Hematopoietic multipotent progenitor cell treated with erythropoietin and hydrocortisone succinate and interleukin-3 and kit ligand, for 17 days (in vitro differentiated cells): ENCODE measurements around the gene ATP5F1C.
"Not testable (repeated sequence)": the region's sequence is repeated elsewhere in the genome, so short reads cannot be mapped to it uniquely, and the experiment has no call there.

ENCODE experiments used
- DNase-seq: peaks from one replicate; pipeline ENCODE4 v3.0.0-alpha.2; 2015; ENCODE audit warnings: low spot score

ATP5F1C gene

DNA sequence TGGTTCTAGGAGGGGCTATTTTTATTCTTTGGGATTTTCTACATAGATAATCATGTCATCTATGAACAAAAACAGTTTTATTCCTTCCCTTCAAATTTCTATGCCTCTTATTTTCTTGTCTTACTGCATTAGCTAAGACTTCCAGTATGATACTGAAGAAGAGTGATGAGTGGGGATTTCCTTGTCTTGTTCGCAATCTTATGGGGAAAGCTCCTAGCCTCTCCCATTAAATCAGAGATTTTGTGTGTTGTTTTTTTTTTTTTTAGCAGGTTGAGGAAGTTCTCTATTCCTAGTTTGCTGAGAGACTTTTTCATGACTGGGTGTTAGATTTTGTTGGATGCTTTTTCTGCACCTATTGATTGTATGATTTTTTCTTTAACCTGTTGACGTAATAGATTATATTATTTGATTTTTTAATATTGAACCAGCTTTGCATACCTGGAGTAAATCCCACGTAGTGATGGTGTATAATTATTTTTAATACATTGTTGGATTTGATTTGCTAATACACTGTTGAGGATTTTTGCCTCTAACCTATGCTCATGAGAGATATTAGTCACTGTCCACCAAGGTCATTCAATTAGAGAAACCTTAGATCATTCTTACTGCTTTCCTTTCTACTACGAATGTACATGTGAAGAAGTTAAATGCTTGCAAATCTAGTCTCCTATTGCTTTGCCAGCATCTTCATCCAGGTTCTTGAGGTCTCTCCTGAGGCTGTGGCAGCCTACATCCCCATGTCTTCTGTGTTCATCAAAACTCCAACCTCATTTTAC, 6.5 kb downstream of the ATP5F1C start:
- DNase-seq: no peak

DNA sequence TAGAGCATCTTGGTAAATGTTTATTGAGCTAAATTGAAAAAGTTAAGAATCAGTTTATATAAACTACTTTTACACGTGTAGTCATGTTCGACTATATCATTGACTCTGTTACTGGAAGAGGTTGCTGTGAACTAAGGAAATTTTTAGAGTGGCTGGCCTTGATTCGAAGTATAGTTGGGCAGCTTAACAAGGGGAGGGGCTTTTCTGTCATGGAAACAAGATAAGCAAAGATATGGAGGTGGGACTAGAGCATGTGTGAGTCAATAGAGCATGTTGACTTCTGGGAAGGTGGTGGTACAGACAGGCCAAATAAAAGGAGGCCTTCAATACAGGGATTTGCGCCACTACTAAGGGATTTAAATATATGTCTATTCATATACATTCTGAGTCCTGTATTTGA, 7.6 kb downstream of the ATP5F1C start:
- no peak for DNase-seq

DNA sequence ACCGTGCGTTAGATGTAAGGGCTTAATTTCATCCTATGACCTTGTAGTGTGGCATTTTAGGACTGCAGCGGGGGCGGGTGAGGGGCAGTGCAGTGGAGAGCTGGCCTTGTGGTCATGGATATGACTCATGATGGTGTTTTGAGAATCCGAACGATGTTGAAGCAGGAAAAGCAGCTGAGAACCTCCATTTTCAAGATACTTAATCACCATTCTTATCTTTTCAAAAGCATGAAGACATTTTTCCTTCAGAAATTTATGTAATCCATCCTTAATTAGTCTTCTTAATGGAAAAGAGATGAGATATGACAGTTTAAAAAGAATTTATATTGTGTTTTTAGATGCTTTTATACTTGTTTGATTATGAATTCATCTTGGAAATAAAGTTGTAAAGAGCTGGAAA, 9.6 kb downstream of the ATP5F1C start:
- no peak for DNase-seq

DNA sequence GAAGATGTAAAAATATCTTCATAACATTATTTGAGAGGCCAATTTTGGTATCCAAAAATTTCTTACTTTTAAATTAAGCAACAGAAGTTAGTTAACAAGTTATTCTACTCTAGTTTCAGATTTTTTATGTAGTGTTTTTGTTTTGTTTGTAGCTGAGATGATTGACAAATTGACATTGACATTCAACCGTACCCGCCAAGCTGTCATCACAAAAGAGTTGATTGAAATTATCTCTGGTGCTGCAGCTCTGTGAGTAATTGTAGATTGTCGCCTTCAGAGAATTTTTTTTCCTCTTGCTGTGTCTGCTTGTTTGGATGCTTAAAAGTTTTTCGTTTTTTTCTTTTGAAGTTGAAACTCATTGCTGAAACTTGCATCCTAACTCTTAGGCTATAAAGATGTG, 14.6 kb downstream of the ATP5F1C start:
- no peak for DNase-seq

DNA sequence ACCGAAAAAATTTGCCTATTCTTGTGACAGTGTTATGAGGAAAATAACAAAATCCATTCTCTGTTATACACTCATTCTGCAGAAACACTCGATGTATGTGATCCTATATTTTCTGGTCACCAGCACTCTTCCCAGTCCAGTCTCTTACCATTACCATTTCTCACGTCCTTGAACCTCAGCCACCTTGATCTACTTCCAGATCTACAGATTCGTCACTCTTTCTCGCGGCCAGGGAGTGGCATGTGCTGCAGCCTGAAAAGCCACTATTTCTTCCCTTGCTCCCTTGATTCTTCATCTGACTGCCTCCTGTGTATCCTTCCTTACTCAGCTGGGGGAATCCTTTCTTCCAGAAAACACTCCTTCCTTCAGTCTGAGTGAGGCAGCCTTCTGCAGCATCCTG, 16.2 kb downstream of the ATP5F1C start:
- DNase-seq: no peak

DNA sequence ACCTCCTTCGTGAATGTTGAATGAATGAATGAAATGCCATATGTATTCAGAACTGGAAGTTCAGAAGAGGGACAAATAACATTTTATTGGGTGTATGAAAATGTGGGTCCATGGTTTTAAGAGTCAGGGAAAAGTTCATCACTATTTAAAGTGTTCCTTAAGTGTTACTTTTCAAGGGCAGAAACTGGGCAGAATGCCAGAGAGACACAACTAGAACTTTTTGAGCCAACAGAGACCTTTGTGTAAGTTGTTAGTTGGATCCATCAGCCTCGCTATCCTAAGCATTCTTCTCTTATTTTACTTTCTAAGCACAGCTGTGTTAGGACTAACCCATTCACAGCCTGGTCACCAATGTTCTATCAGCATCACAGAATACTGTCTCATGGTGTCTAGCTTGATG, 16.8 kb downstream of the ATP5F1C start:
- no peak for DNase-seq

DNA sequence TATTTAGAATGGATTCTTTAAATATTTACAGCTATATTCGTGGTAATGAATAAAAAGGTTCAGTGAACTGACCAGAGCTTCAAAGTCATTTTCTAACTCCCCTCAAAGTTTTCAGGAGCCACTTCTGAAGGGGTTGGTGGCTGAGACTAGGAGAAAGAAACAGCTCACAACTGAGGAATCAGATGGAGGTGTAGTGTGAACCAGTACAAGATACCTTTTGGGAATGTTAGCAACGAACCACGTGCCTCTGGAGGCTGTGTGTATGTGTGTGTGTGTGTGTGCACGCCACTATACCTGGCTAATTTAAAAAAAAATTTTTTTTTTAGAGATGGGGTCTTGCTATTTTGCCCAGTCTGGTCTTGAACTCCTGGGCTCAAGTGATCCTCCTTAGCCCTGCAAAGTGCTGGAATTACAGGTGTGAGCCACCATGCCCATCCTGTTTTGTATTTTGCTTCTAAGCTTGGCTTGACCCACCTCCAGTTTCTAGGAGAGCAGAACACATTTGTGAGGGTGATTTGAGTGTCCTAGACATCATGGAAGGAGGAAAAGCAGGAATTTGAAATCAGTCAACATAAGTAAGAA, 20.8 kb downstream of the ATP5F1C start:
- no peak for DNase-seq

DNA sequence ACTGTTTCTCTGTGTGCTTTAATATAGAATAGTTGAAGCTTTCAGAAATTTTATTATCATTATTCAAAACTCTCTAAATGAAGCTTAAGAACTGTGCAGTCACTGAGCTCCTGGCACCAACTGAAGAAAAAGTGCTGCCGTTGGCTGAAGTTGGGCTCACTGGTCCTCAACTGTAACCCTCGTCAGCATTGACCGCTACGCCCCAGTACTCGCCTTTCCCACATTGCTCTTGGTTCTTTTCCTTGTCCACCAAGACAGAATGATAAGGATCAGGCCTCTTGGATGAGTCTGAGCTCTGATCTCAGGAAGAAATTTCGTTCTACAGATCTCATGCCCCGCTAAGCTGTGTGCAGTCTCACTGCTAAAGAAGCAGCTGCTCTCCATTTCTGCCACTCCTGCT, 22.5 kb downstream of the ATP5F1C start:
- no peak for DNase-seq

DNA sequence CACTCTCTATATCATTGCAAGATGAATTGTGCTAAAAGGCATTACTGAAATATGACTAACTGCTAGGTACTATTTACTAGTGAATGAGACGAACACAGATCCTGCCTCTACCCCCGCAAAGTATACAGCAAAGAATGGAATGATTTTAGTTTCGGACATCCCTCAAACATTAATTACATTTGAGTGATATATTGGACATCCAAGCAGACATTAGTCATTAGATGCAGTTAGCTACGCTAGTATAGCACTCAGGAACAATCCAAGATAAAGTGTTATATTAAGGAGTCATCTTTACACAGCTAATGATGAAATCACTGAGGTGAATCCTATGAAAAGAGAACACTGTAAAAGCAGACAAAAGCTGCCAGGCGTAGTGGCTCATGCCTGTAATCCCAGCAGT, 23.0 kb downstream of the ATP5F1C start:
- DNase-seq: no peak

DNA sequence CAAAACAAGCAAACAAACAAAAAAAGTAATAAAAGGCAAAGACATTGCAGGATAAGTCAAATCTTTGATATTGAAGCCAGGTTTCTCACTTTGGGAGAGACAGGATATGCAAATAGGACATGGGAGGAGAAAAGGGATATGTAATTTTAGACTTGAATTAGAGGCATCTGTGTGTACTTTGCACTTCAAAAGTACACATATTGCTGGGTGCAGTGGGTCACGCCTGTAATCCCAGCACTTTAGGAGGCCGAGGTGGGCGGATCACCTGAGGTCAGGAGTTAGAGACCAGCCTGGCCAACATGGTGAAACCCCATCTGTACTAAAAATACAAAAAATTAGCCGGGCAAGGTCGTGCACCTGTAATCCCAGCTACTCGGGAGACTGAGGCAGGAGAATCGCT, 23.8 kb downstream of the ATP5F1C start:
- DNase-seq: not testable (repeated sequence)

DNA sequence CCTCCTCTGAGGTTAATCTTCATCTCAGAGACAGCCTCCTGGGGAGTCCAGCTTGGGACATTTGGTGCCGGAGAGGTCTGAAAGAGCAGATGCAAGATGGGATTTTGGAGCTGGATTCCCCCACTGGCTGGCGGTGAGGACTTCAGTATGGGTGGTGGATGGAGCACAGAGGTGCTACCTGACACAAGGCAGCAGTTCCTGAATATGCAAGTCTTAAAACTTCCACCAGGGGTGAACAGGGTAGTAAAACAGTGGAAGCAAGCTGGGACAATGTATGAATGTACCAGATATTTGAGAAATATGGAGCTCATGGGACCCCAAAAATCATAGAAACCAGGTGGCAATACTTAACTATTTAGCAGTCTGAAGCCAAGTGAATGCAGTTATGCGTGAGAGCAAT, 25.5 kb downstream of the ATP5F1C start:
- no peak for DNase-seq

DNA sequence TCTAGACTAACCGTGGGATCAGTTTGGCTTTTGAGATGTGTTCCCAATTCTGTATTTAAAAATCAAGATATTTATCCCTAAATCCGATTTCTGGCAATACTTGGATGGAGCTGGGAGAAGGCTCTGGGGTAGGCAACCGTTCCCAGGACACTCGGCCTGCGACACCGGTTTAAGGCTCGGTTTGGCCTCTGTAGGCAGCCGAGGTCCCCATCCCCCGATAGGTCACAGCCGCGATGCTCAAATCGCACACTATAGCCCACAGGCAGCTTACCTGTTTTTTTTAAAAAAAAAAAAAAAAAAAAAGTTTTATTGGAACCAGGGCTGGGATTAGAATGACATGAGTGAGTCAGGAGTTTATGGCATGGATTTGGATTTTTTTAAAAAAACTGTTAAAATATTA, 29.6 kb downstream of the ATP5F1C start:
- no peak for DNase-seq

DNA sequence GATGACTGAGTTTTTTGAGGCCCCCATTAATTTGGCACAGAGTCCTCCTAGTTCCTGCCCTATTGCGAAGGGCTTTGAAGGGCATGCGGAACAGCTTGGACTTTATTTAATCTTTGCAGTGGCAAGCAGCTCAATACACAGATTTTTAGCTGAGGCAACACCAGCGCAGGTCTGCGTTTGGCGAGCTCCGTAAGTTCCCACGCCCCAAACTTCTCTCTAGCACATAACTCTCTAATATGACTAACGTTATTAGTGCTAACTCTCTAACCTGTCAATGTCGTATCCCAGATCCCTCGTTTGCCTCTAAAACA, 30.0 kb downstream of the ATP5F1C start:
- no peak for DNase-seq

DNA sequence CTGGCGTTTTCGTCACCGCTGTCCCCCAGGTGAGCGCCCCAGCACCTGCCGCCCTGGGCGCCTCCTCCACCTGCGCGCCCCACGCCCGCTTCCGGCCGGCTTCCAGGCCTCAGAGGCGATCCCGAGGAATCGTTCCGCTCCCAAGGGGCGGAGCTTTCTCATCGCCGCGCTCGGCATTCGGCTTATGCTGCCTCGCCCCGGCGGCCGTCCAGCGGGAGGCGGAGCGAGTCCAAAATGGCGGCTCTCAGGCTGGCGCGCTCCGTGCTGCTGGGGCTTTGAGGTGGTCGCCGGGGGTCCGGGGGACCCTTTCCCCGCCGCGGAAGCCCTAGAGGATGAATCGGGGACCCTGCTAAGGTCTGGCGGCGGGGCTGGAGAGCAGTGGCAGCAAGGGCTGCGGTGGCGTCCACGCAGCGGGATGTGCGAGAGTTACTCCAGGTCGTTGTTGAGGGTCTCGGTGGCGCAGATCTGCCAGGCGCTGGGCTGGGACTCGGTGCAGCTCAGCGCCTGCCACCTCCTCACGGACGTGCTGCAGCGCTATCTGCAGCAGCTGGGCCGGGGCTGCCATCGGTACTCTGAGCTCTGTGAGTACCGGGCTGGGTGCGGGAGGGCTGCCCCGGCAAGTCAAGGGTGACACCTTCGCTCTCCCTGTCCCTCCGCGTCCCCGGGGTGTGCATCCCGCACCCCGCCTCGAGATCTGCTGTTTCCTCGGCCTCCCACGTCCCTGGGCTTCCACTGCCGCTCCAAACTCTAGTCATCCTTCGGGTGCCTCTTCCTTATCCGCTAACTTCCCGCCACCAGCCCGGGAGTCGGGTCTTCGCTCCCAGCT, 30.5 kb downstream of the ATP5F1C start, which contains the start of gene TAF3:
TAF3 (plus strand) TSS at position 211 of the 826 bp plus-strand sequence; CDS start at position 416, 205 bp downstream.
- peak; percentile 92 for DNase-seq

DNA sequence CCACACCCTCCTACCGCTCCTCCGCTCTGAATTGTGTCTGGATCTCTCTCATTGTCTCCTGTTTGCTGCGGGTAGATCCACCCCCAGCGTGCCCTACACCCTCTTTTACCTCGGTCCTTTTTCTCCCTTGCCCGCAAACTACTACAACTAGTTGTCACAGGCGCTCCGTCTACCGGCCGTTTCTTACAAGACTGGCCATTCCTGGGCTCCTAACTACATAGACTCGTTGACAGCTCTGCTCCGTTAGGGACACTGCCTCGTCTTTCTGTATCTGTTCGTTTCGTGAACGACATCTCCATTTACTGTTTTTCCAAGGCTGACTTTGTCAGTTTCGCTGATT, 31.1 kb downstream of the ATP5F1C start:
- peak; percentile 62 for DNase-seq

DNA sequence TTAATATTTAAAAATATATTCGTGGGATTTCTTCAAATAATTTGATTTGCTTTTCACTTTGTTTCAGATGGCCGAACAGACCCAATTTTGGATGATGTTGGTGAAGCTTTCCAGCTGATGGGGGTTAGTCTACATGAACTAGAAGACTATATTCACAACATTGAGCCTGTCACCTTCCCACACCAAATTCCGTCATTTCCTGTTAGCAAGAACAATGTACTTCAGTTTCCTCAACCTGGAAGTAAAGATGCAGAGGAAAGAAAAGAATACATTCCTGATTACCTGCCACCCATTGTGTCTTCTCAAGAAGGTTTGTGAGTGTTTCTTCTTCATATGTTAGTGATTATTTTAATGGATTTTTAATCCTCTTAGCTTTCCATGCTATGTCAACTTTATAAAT, 36.3 kb downstream of the ATP5F1C start:
- DNase-seq: no peak

DNA sequence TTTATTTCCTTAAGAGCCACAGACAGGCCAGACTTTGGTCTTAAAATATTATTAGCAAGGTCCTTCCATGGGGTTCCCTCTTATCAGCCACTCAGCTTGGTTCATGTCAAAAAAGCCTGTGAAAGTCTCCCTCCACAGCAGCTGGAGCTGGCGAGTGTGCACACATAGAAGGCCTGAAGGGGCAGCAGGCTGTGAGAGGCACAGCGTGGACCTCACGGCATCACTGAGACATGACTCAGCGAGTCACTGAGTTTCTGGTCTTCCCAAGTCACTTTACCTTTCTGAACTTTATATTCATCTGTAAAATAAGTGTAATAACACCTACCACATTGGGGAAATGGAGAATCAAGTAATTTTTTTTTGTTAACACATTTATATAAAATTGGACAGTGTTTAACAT, 39.0 kb downstream of the ATP5F1C start:
- DNase-seq: no peak

DNA sequence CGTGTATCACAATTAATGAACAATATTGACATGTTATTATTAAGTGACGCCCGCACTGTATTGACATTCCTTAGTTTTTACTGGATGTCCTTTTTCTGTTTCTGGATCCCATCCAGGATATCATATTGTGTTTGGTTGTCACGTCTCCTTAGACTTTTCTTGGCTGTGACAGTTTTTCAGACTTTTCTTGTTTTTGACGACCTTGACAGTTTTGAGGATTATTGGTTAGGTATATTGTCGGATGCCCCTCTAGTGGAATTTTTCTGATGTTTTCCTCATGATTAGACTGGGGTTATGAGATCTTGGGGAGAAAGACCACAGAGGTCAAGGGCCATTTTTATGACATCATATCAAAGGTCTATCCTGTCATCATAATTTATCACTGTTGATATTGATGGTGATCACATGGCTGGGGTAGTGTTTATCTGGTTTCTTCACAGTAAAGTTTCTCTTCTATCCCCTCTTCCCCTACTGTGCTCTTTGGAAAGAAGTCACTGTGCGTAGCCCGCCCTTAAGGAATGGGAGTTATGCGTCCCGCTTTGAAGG, 41.4 kb downstream of the ATP5F1C start:
- no peak for DNase-seq

DNA sequence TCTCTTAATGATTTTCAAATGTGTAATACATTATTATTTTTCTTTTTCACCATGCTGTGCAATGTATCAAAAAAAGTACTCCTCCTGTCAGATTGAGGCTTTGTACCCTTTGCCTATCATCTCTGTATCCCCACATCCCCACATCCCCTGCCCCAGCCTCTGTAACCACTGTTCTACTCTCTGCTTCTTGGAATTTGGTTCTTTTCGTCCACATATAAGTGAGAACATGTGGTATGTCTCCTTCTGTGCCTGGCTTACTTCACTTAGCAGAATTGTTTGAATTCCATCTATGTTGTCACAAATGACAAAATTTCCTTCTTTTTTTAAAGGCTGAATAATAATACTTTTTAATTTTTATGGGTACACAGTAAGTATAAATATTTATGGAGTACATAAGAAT, 44.1 kb downstream of the ATP5F1C start:
- DNase-seq: no peak

DNA sequence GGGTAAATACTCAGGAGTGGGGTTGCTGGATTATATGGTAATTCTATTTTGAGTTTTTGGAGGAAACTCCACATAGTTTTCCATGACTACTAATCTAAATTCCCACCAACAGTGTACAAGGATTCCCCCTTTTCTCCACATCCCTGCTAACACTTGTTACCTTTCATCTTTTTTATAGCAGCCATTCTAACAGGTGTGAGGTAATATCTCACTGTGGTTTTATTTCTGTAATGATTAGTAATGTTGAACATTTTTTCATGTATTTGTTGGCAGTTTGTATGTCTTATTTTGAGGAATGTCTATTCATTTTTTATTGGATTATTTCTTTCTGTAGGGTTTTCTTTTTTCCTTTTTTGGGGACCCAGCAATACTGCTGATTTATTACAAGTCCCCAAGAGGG, 45.2 kb downstream of the ATP5F1C start:
- DNase-seq: no peak

DNA sequence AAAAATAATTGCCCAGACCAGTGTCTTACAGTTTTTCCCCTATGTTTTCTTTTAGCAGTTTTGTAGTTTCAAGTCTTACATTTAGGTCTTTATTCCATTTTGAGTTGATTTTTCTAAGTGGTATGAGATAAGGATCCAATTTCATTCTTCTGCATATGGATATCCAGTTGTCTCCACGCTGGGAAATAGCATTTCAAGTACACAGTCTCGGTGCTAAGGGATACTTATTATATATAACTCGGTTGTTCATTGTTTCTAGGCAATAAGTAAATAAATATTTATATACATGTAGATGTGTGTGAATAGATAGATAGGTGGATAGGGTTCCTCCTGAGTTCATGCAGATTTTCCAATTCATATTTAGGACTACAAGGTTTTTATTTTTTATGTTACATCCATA, 46.3 kb downstream of the ATP5F1C start:
- DNase-seq: no peak

DNA sequence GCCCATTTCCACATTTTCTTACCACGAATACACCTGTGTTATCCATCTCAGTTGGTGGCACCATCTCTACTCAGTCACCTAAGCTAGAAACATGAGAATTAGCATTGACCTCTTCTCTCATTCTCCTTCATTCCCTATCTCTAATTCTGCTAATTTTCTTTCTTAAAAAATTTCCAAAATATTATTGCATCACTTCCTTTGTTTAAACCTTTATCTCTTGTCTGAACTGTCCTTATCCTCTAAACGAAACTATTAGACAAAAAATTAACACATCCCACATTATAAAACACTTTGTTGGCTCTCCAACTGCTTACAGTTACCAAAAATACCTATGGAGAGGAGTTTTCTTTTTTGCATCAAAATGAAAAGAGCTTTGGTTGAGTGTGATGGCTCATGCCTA, 48.6 kb downstream of the ATP5F1C start:
- DNase-seq: no peak

DNA sequence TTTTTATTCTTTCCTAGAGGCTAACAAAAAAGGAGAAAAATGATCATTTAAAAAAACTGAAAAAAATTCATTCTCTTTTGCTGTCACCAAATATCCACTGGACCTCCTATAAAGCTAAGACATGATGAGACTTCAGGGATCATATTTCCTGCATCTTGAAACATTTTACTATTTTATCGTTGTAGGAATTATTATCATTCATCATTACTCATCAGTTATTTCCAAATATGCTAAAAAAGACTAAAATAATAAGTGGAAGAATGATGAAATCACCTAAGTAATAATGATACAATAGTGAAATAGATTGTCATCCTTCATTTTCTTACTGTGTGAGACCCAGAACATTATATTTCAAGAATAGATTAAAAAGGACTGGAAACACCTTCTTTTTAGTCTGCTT, 58.6 kb downstream of the ATP5F1C start:
- DNase-seq: no peak
